T-helper 22 cell (primary cell): ENCODE measurements around the gene VASH2.
"Not testable (repeated sequence)": the region's sequence is repeated elsewhere in the genome, so short reads cannot be mapped to it uniquely, and the experiment has no call there.

Experiments used
- DNase-seq: peaks from one replicate; pipeline ENCODE4 v3.0.0-alpha.2; 2020; ENCODE audit warnings: low read depth

The VASH2 gene

DNA sequence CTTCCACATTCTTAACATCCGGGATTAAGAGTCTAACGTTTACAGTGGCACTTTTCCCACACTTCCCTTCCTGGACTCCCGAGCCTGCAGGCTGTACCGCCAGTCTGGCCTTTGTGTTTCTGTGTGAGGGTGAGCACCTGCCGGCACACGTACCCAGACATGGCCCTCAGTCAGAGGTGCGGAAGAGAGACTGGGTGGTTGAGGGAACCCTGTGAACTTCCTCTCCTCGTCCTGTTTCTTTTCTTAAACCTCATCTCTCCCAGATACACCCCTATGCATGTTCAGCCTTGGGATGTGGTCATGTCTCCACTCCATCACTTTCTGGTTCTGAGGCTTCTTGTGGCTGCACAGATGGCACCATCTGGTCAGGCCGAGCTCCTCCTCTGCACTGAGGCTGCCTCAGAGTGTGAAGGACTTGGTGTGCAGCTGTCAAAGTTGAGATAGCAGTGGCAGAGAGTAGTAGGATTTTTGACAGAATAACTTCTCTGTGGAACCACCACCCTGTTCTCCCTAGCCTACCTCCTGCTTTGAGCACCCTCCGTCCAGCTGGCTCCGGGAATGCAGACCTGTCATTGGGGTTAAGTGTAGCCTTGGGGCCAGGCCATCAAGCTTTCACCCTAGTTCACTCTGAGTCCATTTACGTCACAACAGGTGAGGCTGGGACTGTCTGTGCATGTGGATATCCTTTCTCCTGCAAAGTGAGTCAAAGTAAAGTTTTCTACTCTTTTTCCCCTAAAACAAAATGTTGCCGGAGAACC is 31.4 kb downstream of the VASH2 start:
- DNase-seq: no peak

DNA sequence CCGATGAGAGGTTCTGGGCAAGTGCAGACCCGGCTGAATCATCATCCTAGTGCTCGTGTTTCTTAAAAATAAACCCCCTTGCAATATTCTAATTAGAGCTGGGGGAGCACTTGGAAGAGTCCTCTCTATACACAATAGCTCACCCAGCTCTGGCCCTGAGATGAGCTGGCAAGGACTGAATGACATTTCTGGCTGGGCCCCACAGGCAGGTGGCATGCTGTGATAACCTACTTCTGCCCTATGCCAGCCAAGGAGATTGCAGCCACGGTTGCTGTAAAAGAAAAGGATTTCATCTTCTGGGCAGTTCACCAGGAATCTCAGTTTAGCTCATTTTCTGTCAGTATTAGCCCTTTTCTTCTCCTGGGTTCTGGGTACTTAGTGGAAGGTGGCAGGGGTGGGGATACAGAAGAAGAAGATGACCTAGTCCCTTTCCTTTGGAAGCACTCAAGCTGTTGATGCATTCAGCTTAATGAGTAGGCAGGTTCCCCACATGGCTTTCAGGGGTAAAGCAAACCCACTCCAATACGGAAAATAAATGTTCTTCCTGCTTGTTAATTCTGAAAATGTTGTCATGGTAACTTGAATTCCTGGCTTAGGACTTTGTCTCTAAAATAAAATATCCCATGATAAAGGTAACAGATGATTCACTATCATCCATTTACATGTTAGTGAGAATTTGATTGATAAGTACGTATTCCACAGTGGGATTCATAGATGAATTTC is 32.2 kb downstream of the VASH2 start:
- no peak for DNase-seq

DNA sequence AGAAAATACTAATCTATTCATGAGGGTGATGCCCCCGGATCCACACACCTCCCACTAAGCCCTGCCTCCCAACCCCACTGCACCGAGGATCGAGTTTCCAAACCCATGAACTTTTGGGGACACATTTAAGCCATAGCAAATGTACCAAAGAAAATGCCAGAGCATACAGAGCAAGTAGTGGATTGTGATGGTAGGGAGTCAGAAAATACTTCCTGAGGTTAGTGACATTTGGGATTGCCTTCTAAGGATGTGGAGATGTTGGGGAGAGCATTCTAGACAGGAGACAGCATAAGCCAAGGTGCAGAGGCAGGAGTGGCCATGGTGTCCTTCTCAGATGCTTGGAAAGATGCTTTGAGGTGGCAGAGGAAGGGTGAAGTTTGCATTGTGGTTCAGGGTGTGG is 33.1 kb downstream of the VASH2 start:
- no peak for DNase-seq

DNA sequence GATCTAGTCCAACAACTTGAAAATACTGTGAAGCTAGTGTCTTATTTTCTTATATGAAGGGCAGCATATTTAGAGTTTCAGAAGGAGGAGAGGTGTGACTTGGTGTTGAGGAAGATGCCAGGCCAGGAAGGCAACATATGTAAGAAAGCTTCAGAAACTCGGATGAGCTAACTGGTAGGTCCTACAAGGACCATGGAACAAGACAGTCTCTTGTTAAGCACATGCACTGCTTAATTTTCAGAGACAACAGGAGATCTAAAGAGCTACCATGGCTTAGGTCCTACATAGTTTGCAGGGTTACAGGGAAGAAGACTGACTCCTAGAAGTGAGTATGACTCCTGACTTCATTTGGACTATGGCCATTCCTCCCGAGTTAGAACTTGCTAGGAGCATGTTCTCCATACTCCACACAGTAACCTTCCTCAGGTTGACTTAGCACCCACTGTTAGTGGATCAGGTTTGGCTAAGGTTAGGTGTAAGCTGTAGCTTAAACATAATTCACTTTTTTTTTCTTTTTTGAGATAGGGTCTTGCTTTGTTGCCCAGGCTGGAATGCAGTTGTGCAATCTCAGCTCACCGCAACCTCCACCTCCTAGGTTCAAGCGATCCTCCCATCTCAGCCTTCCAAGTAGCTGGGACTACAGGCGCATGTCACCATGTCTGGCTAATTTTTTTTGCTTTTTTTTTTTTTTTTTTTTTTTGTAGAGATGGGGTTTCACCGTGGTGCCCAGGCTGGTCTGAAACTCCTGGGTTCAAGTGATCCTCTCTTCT is 34.4 kb downstream of the VASH2 start:
- DNase-seq: no peak

GRCh38 chr1:212986551-212986950 is 36.2 kb downstream of the VASH2 start:
- no peak for DNase-seq

- no peak for DNase-seq
Measured at GRCh38 chr1:212987702-212988322, 37.5 kb downstream of the VASH2 start.

DNA sequence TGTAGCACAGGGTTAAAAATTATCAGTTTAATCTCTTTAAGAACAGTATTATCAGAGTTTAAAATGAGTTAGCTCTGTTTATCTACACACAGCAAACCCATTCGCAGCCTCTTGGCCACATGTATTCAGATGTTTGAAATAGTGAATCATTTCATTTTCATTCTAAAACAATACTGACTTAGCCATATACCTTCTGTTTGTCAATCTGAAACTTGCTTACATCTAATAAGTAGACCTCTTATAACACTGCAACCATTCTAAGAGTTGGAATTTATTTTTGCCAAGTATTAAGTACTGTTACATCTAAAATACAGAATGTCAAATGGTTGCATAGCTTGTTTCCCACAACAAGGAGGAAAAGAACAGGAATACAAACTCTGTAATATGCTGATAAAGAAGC is 39.9 kb downstream of the VASH2 start:
- no peak for DNase-seq

- not testable (repeated sequence) for DNase-seq
Measured at GRCh38 chr1:212993960-212994359, 43.6 kb downstream of the VASH2 start.

- DNase-seq: no peak
Measured at GRCh38 chr1:212994926-212995325, 44.6 kb downstream of the VASH2 start.

DNA sequence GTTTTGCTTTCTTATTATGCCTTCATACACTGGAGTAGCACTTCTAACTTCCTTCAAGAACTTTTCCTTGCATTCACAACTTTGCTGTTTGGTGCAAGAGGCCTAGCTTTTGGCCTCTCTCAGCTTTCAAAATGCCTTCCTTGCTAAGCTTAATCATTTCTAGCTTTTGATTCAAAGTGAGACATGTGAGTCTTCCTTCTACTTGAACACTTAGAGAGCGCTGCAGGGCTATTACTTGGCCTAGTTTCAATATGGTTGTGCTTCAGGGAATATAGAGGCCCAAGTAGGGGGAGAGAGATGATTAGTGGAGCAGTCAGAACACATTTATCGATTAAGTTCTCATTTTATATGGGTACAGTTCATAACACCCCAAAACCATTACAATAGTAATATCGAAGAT is 52.9 kb downstream of the VASH2 start:
- no peak for DNase-seq

DNA sequence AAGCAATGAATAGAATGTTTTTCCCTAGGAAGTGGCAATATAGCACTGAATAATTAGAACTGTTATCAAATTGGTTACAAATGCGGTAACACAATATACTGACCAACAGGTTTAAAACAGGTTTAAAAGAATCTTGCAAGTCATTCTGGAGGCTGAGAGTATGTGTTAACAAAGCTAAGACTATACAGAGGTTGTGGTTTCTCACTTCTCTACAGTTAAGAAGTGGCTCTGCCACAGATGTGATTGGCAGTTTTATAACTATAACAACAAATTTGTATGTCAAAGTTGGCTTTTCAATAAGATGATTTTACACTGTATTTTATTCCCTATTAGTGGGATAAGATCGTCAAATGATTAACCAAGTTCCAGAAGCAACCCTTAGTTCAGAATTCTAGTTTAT is 58.2 kb downstream of the VASH2 start:
- DNase-seq: no peak

GRCh38 chr1:213014642-213015041 is 64.3 kb downstream of the VASH2 start:
- no peak for DNase-seq

DNA sequence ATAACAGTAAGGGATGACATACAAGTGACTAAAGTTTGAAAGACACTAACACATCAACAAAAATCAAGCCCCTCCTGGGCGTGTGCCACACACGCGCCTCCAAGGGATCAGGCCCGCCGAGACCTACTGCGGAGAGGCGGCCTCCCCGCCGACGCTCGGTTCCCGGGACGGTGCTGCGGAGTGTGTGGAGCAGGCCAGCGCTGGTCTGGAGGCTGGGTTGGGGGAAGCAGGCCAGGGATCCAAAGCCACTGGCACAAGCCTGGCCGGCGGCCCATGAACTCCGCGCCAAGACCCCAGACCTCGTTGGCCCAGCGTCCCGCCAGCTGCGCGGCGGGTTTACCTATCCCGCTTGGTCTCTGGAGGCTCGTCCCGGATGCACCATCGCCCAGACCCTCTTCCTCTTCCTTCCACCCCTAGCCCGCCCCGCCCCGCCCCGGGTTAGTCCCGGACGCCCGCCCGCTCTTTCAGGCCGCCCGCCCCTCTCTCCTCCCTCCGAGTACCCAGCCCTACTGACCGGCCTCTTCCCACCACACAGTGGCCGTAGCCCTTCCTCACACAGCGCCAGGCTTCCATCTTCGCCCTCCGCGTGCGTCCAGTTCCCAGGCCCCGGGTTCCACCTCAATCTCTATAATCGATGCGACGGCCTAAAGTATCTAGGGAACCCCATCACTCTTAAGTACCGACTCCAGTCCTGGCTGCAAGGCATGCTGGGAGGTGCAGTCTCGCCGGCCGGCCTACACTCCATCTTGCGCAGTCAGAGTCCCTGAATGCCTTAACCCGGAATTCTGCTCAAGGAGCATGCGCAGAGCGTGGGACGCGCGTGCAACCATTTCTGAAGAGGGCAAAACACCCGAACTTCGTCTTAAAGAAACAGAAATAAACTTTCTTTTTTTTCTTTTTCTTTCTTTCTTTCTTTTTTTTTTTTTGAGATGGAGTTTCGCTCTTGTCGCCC is 65.0 kb downstream of the VASH2 start, which contains the start of gene ANGEL2:
Gene ANGEL2 (minus strand): TSS at position 769 of the 952 bp plus-strand sequence. CDS start 196 bp downstream, at position 573.
- peak; percentile 94 for DNase-seq

- no peak for DNase-seq
Measured at GRCh38 chr1:213017447-213018273, 67.3 kb downstream of the VASH2 start.

GRCh38 chr1:213019450-213019849 is 69.1 kb downstream of the VASH2 start:
- DNase-seq: no peak

DNA sequence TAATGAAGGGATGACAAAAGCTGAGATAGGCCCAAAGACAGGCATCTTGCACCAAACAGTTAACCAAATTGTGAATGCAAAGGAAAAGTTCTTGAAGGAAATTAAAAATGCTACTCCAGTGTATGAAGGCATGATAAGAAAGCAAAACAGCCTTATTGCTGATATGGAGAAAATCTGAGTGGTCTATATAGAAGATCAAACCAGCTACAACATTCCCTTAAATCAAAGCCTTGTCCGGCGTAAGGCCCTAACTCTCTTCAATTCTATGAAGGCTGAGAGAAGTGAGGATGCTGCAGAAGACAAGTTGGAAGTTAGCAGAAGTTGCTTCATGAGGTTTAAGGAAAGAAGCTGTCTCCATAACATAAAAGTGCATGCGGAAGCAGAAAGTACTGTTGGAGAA is 69.7 kb downstream of the VASH2 start:
- DNase-seq: no peak

DNA sequence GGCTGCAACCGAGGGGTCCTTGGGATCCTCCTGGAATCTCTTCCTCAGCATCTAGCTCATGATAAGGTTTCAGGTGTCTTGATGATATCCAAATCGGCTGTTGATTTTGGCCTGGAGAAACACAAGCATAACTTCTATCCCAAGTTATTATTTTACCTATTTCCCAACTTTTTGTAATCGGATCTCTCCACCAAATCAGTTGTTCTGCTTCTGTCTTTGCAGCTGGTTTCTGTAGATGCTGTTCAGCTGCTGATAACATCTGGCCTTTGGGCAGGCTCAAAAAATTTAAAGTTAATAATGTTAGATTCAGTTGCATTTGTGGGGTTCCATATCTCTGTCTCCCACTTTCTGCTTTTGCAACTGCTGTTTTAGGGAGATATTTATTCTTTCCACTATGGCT is 76.7 kb downstream of the VASH2 start:
- not testable (repeated sequence) for DNase-seq

GRCh38 chr1:213032651-213033050 is 82.3 kb downstream of the VASH2 start:
- no peak for DNase-seq

DNA sequence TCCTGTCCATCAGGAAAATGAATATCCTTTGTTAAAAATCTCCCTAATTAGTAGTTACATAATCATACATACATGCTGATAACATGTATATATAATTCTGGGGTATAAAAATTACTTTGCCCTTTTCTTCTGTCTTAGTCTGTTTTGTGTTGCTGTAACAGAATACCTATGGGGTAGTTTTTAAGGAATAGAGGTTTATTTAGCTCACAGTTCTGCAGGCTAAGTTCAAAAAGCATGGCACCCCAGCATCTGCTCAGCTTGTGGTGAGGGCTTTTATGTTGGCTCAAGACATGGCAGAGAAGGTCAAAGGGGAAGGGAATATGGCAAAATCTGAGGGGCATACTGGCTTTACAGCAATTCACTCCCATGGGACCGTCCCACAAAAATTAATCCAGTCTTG is 84.4 kb downstream of the VASH2 start:
- DNase-seq: no peak

GRCh38 chr1:213035573-213035972 is 85.2 kb downstream of the VASH2 start:
- no peak for DNase-seq
